COR-L47 (cell line): ENCODE data around the gene TMPRSS7.
"Not testable (repeated sequence)": the region's sequence is repeated elsewhere in the genome, so short reads cannot be mapped to it uniquely, and the experiment has no call there.

Experiments used
- DNase-seq: peaks from one replicate; lab custom pipeline; 2025; lab: John Stamatoyannopoulos, UW

The TMPRSS7 gene

DNA sequence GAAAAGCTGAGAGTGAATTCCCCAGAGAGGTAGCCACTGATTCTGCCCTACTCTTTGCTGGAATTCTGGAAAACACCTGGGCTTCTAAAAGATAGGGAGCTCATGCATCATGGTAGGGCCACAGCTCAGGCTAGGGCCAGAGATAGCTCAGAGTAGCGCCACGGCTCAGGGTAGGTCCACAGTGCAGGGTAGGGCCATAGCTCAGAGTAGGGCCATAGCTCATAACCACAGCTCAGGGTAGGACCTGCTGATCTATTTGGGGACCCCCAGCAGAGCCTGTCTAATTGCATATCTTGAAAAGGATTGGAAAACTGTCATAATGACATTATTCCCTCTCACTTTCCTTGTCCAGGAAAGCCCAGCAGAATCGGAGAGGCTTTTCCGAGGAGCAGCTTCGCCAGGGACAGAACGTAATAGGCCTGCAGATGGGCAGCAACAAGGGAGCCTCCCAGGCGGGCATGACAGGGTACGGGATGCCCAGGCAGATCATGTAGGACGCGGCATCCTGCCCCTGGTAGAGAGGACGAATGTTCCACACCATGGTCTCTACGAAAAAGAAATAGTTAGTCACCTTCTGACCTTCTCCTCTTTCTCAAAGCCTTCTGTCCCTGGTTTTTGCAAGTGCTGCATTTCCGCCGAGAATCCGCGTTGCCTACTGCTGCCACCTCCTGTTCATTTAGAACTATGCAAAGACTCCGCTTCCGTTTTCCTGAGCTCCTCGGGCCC lies 21.3 kb upstream of the TMPRSS7 start:
- DNase-seq: peak; percentile 30

DNA sequence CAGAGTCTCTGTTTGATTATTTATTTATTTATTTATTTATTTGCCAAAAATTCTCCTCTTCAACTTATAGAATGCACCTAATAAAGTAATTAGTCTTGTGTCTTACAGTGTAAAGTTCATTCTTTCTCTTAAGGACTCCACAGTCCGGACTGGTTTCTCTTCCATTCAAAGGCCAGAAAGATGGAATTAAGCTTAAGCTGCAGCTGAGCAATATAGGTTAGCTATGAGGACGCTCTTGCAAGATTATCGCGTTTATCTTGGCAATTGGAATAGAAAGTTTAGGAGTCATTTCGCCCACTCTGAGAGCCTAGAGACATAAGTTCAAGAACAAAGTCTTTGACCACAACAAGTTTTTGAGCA lies 20.8 kb upstream of the TMPRSS7 start:
- DNase-seq: no peak

DNA sequence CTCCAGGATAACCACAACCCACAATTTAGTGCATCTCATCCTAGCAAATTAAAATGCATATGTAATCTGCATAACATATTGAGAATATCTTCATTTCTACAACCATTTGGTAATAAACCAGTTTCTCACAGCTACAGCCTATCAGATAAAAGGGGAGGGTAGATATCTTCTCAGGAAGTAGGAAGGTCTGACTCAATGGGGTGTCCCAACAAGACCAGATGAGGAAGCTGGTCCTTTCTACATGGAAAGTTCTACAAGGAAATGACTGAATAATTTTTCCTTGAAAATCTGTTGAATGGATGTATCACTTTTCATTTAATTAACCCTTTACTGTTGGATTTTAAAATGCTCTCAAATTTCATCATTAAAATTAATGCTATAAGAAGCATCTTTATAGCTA lies 17.4 kb upstream of the TMPRSS7 start:
- DNase-seq: no peak

DNA sequence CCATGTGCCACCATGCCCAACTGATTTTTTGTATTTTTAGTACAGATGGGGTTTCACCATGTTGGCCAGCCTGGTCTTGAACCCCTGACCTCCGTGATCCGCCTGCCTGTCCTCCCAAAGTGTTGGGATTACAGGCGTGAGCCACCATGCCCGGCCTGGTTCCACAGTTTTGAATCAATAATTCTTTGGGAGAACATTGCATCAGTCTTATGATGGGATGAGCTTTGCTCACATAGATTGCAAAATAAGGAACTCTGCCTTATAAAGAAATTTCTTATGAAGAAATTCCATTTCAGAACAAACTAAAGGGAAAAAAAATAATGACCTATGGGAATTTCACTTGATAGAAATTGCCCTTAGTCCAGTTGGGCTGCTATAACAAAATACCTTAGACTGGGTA lies 15.8 kb upstream of the TMPRSS7 start:
- DNase-seq: no peak

DNA sequence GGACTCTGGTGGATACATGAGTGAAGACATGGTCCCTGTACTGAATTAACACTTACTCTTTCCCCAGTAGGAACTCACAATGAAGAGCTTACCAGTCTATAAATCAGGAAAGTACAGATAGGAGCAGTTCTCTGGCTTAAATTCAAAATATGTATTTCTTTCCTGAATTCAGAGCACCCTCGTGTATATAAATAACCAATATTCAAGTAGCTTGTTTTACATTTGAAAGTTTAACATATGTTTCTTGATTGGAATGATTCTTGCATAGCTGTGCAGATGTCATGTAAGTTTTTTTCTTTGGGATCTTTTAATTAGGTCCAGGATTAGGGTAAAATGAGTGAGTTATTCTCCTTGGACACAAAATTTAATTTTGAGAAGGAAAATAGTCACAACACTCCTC lies 14.8 kb upstream of the TMPRSS7 start:
- no peak for DNase-seq

DNA sequence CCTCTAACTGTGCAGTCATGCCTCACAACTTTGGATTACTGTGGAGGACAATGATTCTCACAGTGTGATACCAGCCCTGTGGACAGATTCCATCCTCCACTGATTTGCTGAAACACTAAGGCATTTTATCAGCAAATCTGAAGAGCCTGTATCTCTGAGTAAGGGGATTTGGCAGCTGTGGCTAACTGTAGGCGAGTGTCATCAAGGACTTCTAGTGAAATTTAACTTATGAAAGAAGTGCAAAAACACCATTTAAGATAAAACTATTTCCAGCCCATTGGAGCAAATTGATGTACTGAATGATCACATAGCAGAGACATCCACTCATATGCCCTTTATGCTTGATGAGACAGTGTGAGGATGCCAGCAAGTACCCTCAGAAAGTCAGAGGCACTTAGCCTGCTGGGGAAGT lies 13.9 kb upstream of the TMPRSS7 start:
- no peak for DNase-seq

DNA sequence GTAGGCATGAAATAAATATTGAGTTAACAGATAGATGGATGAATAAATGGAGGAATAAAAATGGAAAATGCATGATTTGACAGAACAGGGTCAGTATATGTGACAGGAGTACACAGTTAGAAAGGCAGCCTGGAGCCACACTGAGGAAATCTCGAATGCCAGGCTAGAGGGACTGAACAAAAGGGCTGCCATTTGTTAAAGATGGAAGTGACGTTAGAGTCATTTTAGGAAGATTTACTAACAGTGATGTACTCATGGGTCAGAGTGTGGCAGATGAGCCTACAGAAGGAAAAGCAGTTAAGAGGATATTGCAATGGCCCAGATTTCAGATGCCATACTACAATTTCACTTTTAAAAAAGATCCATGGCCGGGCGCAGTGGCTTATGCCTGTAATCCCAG lies 7.4 kb upstream of the TMPRSS7 start:
- no peak for DNase-seq

DNA sequence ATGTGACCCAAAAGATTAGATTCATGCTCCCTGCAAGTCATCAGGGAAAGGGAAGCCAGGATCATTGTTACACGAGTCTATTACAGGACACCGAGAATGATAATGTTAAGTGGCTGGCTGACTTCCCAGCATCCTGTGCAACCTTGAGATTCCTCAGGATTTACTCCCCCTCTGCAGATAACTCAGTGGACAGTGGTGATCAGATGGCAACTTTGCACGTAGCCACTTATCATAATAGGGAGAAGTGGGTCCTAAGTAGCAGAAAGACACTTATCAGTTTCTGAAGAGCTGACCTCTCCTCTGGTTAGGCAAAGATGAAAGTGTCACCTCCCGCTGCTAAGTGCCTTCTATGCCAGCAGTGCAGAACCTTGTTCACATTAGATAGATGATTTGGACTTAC lies 6.7 kb upstream of the TMPRSS7 start:
- no peak for DNase-seq

DNA sequence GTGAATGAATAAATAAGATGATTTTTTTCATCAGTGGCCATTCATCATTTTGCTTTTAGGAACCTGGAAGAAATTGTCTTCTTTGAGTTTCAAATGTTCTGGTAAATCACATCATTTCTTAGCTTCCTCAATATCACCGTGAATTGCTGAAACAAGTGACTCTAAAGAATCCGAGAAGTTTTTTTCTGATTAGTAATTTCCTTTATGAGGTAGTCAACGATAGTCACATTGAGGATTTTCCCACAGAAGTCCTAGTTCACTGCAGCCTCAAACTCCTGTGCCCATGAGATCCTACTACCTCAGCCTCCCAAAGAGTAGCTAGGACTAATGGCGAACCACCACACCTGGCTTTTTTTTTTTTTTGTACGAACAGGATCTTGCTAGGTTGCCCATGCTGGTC lies 3.6 kb upstream of the TMPRSS7 start:
- DNase-seq: no peak

DNA sequence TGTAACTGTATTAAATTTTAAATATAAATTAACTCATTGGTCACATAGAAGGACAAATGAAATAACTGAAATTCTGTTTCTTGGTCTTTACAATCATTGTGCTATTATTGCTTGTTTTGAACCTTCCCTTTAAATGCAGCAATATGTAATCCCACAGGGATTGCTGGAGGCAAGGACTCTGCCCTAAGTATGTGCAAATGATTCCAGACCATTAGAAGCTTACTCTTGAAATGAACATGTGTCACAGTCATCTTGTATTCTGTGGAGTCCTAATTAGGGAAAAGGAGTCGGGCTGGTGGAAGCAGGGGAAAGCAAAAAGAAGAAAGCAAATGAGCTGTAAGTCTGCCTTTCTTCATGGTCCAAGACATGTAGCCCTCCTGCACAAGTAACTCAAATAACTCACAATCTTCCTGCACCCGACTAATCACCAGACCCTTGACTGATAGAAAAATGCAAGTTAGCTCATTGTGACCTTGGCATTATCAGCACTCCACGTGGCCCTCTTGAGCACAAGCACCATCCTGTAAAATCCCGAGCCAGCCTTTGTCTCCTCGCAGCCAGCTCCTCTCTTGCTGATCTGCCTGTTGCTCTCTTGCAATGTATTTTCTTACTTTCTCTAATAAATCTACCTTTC lies 2.3 kb upstream of the TMPRSS7 start:
- DNase-seq: no peak

DNA sequence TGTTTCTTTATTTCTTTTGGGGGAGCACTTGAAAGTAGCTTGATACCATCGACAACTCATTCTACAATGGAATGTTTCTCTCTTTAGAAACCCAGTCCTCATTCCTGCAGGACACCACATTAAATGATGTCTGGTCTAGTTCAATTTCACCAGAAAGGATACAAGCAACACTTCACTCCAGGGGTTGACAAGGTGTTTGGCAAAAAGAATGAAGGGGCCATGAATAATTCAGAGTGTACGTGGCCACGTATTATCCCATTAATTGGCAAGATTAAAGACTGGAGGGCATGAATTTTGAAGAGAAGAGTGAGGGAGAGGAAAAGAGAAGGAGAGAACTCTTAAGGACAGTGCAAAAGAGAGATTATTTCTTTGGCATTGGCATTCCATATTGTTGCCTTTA lies 705 bp downstream of the TMPRSS7 start:
- no peak for DNase-seq

DNA sequence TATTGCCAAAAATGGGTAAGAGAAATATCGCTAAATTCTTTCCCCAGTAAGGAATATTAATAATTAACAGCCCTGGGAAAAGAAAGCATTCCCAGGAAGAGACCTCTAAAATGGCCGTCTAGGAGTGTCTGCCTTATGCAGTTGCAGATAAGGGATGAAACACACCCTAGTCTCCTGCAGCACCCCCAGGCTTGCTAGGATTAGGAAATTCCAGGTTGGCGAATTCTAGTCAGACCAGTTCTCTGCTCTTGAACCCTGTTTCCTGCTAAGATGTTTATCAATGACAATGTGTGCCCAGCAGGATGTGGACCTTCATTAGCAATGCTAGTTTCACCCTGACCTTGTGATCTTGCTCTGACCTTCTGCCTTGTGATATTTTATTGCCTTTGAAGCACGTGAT lies 2.7 kb downstream of the TMPRSS7 start:
- DNase-seq: not testable (repeated sequence)

DNA sequence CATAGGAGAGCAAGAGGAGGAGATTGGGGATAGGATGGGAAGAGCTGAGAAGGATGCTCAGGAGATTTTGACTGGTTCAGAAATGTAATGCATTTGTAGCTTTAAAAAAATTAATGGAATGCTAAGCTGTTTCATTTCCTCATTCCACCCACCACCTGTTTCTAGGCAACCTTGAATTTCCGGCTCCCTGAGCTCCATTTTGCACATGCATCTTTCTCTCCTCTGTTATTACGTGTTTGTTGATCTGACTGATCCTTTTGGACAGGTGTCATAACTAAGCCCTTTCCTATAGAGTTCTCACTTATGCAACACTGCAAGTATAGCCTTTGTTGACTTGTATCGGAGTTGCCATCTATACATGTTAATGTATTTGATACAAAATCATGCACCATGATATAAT lies 4.3 kb downstream of the TMPRSS7 start:
- no peak for DNase-seq

DNA sequence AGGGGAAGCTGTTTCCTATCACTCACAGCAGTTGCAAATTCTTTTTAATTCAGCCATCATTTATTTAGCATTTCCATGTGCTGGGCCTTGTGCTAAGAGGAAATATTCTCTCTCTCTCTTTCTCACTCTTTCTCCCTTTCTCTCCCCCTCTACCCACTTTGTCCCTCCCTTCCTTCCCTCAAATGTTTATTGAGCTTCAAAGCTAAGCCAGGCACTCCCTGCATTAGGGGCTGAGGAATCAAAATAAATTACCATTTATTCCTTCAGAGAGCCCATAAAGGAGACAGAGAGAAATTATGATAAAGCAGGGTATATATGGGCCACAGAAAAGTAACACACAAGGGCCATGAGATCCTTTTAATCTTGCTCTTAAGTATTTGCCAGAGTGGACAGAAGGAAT lies 6.8 kb downstream of the TMPRSS7 start:
- no peak for DNase-seq

DNA sequence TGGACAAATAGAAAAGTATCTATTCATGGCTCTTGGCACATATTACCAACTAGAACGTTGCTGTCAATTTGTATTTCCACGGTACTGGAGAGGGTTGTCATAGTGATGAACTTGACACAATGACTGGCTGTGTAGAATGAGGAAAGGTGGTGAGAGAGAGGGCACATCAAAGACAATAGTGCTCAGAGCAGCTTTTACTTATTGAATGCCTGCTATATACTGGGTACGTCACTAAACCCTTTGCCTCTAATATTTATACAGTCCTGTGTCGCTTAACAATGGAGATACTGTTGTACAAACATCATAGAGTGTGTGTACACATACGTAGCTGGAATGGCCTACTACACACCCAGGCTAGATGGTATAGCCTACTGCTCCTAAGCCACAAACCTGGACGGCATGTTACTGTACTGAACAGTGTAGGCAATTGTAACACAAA lies 8.3 kb downstream of the TMPRSS7 start:
- peak; percentile 99 for DNase-seq

DNA sequence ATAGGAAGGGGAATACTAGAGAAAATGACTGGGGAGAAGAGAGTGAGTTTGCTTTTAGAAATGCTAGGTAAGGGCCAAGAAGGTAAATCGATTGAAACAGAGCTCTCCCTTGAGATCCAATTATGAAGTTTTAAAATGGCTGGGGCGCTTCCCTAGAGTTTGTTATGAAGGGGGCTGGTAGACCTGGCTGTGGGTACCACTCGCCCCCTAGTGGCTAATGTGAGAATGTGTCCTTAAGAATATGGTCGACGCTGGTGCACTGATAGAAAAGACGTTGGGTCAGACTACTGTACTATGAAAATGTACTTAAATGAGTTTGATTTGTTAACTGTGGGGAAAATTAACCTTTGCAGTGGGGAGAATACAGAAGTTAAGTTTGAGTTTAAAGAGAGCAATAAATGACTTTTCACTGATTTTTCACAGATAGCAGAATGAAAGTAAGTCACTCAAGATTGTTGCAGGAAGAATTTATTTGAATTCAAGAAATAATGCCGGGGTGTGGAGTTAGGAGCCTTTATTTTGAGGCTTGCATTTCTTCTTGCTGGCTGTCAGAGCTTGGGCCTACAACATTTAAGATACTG lies 9.2 kb downstream of the TMPRSS7 start:
- DNase-seq: peak; percentile 95

DNA sequence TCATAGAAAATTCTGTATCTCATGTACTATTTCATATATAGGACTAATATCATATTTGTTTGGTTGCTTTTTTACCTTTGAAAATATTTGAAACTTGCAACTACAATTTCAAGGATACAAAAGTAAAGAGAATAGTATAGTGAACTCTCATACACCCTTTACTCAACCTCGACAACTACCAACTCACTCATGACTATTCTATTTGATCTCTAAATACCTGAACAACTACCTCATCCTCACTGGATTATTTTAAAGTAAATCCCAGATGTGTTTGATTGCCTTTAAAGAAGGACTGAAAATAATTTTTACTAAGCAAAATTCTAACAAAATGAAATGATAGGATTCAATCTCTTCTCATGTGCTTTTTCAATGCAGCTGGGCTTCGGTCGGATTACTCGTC lies 12.1 kb downstream of the TMPRSS7 start:
- no peak for DNase-seq

DNA sequence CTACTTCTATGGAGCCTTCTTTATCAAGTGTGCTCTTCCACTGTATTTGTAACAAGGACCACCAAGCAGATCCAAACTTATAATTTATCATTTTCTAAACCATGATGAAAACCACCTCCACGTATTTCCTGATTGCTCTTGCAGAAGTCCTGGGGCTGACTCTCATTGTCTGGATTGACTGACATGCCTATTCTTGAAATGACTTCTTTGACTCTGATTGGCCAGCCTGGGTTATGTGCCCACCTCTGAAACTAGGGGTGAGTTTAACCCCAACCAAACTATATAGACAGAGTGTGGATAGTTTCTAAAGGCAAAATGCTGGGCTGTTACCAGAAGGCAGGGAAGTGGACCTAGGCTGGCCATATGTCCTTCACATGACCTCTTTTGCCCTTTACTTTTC lies 12.7 kb downstream of the TMPRSS7 start:
- DNase-seq: no peak

DNA sequence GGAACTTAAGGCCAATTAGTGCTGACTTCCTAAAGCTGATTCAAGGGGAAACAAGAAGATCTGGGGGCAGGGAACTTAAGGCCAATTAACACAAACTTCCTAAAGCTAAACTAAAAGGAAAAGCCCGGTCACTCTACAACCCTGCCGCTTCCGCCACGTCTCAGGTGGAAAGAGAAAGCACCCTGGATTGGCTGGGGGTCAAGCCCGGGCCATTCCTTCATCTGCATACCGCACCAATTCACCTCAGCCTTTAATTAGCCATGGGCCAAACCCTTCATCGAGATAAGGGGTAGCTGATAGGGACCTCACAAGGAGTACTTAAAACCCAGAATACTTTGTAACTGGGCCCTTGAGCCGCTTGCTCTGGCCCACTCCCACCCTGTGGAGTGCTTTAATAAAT lies 14.4 kb downstream of the TMPRSS7 start:
- DNase-seq: no peak

DNA sequence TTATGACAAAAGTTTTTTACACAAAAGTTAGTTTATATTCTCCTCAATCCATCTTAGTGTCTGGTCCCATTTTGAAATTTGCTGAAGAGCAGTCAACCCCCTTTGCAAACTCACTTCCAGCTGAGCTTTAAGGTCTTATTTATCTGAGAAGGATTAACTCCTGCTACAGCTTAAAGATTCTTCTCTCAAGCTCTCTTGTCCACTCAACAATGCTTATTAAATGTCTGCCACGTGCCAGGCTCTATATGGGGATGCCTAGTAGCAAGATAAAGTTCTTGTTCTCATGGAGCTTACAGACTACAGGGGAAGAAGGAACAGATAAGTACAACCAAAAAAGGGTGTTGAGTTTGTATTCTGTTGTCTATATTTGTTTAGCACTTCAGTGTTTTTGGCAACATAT lies 18.7 kb downstream of the TMPRSS7 start:
- DNase-seq: no peak

DNA sequence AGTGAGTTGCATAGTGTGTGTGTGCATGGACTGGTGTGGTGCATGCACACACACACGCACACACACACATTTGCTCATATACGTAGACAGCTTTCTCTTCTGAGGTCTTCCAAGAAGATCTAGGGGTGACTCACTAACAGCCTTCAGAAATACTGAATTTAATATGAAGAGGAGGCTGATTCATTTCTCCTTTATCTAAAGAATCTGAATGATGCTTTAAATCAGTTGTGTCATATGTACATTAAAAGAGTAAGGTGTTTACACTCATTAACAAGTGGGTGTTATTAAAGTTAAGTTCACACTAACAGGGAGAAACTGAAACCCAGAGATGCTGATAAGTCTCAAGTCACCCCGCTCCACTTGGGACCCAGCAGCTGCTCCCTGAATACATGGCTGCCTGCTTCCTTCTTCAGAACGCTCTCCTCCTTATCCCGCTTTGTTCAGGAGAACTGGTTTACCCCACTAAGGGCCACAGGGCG lies 22.0 kb downstream of the TMPRSS7 start:
- no peak for DNase-seq

DNA sequence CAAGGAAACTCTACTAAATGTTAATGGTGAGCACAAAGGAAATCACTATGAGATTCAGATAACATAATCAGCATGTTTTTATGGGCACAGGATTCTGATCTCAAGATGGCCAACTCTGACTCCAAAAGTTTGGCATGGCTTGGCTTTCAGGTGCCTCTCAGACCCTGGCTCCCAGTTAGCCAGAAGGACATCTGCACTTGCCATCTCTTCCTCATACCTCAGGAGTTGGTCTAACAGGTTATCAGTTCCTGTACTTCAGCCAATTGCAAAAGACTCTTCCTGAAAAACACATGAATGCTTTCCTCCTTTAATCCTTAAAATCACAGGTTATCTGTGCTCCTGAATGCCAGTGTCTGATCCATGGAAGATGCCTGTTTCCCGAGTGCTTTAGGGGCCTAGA lies 25.0 kb downstream of the TMPRSS7 start:
- no peak for DNase-seq

DNA sequence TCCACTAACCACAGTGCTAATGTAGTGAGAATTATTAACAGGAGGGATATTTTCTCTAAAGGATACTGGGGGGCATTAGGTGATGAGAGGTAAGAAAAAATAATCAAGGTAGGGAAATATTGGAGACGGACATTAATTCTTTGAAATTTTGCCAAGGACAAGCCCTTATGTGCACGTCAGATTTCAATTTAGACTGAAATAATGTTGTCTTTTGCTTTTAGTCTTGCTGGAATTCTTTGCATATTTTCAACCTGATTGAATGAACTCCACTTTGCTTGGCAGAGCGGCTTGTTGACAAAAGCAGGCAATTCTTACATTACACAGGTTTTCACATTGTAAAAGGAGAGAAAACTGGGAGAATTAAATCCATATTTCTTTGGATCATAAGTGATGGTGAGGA lies 26.6 kb downstream of the TMPRSS7 start:
- no peak for DNase-seq
